Pancreas (tissue), 10 donors: Measurements from ENCODE around the gene NAA20. TPM values are rescaled to one million over a fixed set of nuclear protein-coding genes. Genes with fewer than 3 reads are reported as not detected.

Experiments used
- ATAC-seq, 4 donors: fragments of 200-7000 bp; cut with Tn5 transposase; one replicate each; pipeline versions ENCODE4 v1.8.0 to v1.9.1; 2020; ENCODE audit warnings: mild to moderate bottlenecking in 4 of 4, moderate library complexity in 4 of 4
- DNase-seq, 6 donors: peaks; one replicate each; pipeline ENCODE4 v3.0.0-alpha.2; 2020
- FAIRE-seq: peaks from 2 replicates; lab custom pipeline; 2012; peaks lifted over from hg19 to GRCh38; lab: Jason Lieb, UNC
- H3K27ac ChIP-seq, 4 donors: fragments of 200-600 bp; sonication (generic); 1 replicate in 3 of 4; 2 replicates in 1 of 4; pipeline versions ENCODE4 v1.5.0 to v1.8.0; 2020
- H3K27me3 ChIP-seq, 4 donors: fragments of 200-600 bp; one replicate each; pipeline ENCODE4 v1.8.0; 2021
- H3K36me3 ChIP-seq, 3 donors: fragments of 200-600 bp; sonication (generic) in 1 of 3; one replicate each; pipeline versions ENCODE4 v1.5.0 to v1.8.0; 2020 to 2021
- H3K4me1 ChIP-seq, 3 donors: fragments of 200-600 bp; one replicate each; pipeline ENCODE4 v1.8.0; 2021
- H3K4me3 ChIP-seq, 4 donors: fragments of 200-600 bp; sonication (generic) in 2 of 4; one replicate each; pipeline versions ENCODE4 v1.5.0 to v1.8.0; 2020 to 2021
- H3K9me3 ChIP-seq, 4 donors: fragments of 200-600 bp; one replicate each; pipeline ENCODE4 v1.8.0; 2021
- CTCF ChIP-seq, 4 donors: fragments of 200-600 bp; sonication (generic) in 3 of 4; IDR thresholded peaks; one replicate each; pipeline versions ENCODE4 v1.5.0 to v1.8.0; 2021; ENCODE audit warnings: antibody characterized with exemption in 4 of 4
- WGBS, 2 donors: extraction: QIAGEN DNeasy Blood & Tissue Kit; methylation state at CpG; one replicate each; pipeline ENCODE4 v1.1.7; 2013; 5-methylcytosine and 5-hydroxymethylcytosine counted together
- intact Hi-C, 3 donors: fragments of 100-400 bp; cut with DNase I; formaldehyde crosslinking; loops; one replicate each; pipeline versions ENCODE4 v1.11.1 to v1.14.2; 2022
- polyA plus RNA-seq, 2 donors: library from polyadenylated mRNA; stranded (reverse); fragments of 200-250 nt; gene quantifications; one replicate each; pipeline ENCODE4 v1.2.3, GENCODE V29; 2013
- total RNA-seq, 6 donors: library from RNA; stranded (reverse); fragmentation: NEBNext Ultra II Directional in 4 of 6; extraction: Animal tissue kit (Norgen Biotek cat#: 25700) in 4 of 6; gene quantifications; one replicate each; pipeline versions ENCODE4 v1.2.1 to v1.2.4, GENCODE V29; 2021 to 2023
- donor health status: healthy with polysubstance abuse.
- donor health status: DM: no; HTN: no; CAD: no; lungs with moderate emphysema.
- donor health status: DM: no; HTN: no; CAD: no.
- donor health status: control.
- donor health status: control.
- donor health status: Bipolar disorder and iron deficiency.
- donor health status: DM: yes; HTN: yes; CAD: no.
- donor health status: DM: no; HTN: no; CAD: no.
- donor health status: DM: no; HTN: no; CAD: no.
- donor health status: DM: yes; HTN: yes; CAD: no.

The NAA20 gene
- total and polyA plus RNA-seq, 8 donors, result 28.0 to 124 (median 36.0) TPM

DNA sequence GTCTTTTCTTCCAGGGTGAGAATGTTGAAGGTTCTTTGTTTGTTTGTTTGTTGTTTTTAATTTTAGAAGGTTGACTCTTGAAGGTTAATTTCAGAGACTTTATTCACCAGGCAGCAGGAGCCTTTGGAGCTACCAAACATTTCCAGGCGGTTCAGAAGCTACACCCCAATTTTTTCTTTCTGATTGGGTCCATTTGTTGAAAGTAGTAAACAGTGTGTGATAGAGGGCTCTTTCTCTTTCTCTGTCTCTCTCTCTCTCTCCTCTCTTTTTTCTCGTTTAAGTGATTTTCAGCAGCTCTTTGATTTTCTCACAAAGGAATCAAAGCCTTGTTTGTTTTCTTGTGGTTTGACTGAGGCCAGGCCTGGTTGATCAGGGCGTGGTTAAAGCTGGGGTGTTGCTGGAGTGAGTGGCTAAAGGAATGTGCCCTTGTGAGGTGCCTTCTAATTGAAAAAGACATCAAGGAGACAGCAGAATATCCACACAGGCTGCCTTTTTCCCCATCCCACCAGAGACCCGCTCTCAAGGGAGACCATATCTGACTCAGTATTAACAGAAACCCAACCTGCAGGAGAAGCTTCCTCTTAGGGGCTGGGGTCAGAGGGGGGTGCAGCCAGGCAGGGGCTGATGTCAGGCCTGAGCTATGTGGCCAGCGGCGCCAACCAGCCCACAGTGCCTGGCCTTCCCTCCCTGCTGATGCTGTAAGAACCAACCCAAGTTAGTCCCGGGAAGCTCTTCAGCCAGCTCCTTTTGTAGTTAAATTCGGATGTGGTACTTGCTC is 40.4 kb upstream of the NAA20 start:
- no peaks in the 10 kb centered on the region for H3K36me3 ChIP-seq
- 10 to 11% methylated on average over 8 of the region's 8 CpGs for WGBS, 2 donors
- intact Hi-C loops, result no loop called here
- FAIRE-seq (no peak), ATAC-seq (peak; percentile 32 to 51 (median 44)), DNase-seq (peak in 4 of 6 donors; percentile 56 to 68 (median 66))
- H3K27me3 ChIP-seq, result no peaks in the 10 kb centered on the region
- peak overlapping the region; percentile 89 to 96 (median 91) for H3K27ac ChIP-seq
- no peaks in the 10 kb centered on the region for H3K9me3 ChIP-seq
- TF ChIP-seq CTCF (IDR thresholded peaks at IDR 0.05), result no peak
- H3K4me1 ChIP-seq, result peaks cover 45 to 51% (median 51%) of the 10 kb centered on the region in 3 donors
- H3K4me3 ChIP-seq, result peak overlapping the region; percentile 44 to 66 (median 62)

GRCh38 chr20:19977373-19977770 is 39.8 kb upstream of the NAA20 start:
- H3K36me3 ChIP-seq, result no peaks in the 10 kb centered on the region
- no peaks in the 10 kb centered on the region for H3K9me3 ChIP-seq
- H3K4me3 ChIP-seq, result peak overlapping the region in 3 of 4 donors; percentile 57 to 66 (median 66)
- 16 to 18% methylated on average over 5 of the region's 5 CpGs for WGBS, 2 donors
- ATAC-seq (no peak), DNase-seq (no peak), FAIRE-seq (no peak)
- TF ChIP-seq CTCF (IDR thresholded peaks at IDR 0.05), result no peak
- intact Hi-C loops, result no loop called here
- peak overlapping the region; percentile 89 to 96 (median 91) for H3K27ac ChIP-seq
- peaks cover 45 to 54% (median 51%) of the 10 kb centered on the region in 3 donors for H3K4me1 ChIP-seq
- H3K27me3 ChIP-seq, result no peaks in the 10 kb centered on the region

- Histone ChIP-seq H3K9me3 (no peaks in the 10 kb centered on the region), H3K4me1 (peaks cover 37 to 50% (median 39%) of the 10 kb centered on the region in 3 donors), H3K4me3 (peak overlapping the region in 1 of 4 donors; percentile 66), H3K27ac (peak overlapping the region in 3 of 4 donors; percentile 89 to 96 (median 92)), H3K36me3 (no peaks in the 10 kb centered on the region), H3K27me3 (no peaks in the 10 kb centered on the region)
- no peak for ATAC-seq
- DNase-seq, result no peak
- intact Hi-C loops, result no loop called here
- WGBS, 2 donors, result 35 to 39% methylated on average over 6 of the region's 6 CpGs
- no peak for FAIRE-seq
- TF ChIP-seq CTCF (IDR thresholded peaks at IDR 0.05), result no peak
Observed at GRCh38 chr20:19978511-19979210, 38.5 kb upstream of the NAA20 start.

GRCh38 chr20:19981031-19981451 is 36.1 kb upstream of the NAA20 start:
- Histone ChIP-seq H3K9me3 (no peaks in the 10 kb centered on the region), H3K27ac (peak overlapping the region in 1 of 4 donors; percentile 15), H3K4me1 (peaks cover 35 to 57% (median 38%) of the 10 kb centered on the region in 3 donors), H3K4me3 (no peak overlapping the region), H3K36me3 (no peaks in the 10 kb centered on the region), H3K27me3 (no peaks in the 10 kb centered on the region)
- TF ChIP-seq CTCF (IDR thresholded peaks at IDR 0.05), result no peak
- FAIRE-seq (no peak), ATAC-seq (peak in 2 of 4 donors; percentile 2 to 6), DNase-seq (peak in 1 of 6 donors; percentile 48)
- WGBS, 2 donors, result 64 to 70% methylated on average over 8 of the region's 8 CpGs
- intact Hi-C loops, result no loop called here
